HL-60/S4 treated with retinoic acid at 250 ng/mL for 4 days and 3 days (cell line): Measurements from ENCODE around the gene CDH4.

Experiments
- in situ Hi-C: fragments of 300-500 bp; cut with MboI; formaldehyde crosslinking; loops from 2 replicates; pipeline ENCODE4 v1.7.0; 2022; ENCODE audit warnings: low sequenced_read_pairs

Gene CDH4

GRCh38 chr20:61819921-61820825, 568.1 kb downstream of the CDH4 start:
- in situ Hi-C loops: no loop called here

DNA sequence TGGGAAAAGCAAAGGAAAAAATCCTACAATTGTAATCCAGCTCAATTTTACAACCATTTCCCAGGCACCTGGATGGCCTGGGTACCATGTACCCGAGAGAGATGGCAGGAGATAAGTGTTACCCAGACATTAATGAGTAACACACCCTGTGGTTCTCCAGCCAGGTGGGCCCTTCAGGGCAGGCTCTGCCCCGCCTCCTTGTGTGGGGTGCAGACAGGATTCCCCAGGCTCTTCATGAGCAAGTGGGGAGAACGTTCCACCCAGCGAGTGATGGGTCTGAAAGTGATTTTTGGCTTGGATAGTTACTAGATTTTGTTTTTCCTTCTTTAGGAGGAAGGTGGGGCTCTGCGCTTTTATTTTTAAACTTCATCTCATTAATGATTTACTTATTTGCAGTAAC, 569.7 kb downstream of the CDH4 start:
- in situ Hi-C loops: no loop called here

GRCh38 chr20:61822396-61822795, 570.3 kb downstream of the CDH4 start:
- in situ Hi-C loops: no loop called here

GRCh38 chr20:61823242-61823641, 571.2 kb downstream of the CDH4 start:
- in situ Hi-C loops: no loop called here

GRCh38 chr20:61828891-61829290, 576.8 kb downstream of the CDH4 start:
- in situ Hi-C loops: no loop called here

DNA sequence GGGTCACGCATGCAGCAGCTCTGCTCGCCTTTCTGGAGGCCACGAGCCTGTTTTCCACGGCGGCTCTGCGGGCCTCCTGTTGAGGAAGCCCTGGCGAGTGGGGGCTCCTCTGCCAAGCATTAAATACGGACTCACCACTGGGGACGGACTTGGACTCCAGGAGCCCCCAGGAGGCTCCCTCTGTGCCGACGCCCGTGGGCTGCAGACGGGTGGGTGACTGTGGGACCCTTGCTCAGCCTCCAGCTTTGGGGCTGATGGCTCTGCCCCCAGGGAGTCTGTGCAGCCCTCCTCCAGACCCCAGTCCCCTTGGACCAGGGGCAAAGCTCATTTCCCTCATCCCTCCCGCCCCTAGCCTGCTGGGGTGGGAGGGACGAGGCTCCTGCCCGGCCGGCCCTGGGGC, 577.5 kb downstream of the CDH4 start:
- in situ Hi-C loops: no loop called here

- in situ Hi-C loops: no loop called here
These were observed 578.3 kb downstream of the CDH4 start for GRCh38 chr20:61830241-61830930.

DNA sequence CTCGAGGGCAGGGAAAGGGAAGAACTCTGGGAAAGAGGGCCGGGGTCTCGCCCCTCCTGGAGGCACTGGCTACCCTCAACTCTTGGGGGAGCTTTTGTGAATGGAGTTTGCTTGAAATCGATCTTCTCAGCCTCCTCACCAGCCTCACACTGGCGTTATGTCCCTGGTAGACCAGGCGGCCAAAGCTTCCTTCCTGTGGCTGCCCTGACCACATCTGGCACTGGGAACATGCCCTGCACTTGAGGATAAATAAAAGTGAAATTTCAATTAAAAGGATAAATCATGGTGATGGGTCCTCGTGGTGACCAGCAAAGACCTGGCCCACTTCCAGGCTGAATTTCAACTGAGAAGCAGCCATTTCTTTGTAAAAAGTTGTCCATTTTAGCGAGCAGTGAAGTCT, 578.9 kb downstream of the CDH4 start:
- in situ Hi-C loops: no loop called here

GRCh38 chr20:61832181-61832580, 580.1 kb downstream of the CDH4 start:
- in situ Hi-C loops: no loop called here

- in situ Hi-C loops: no loop called here
These were observed 581.9 kb downstream of the CDH4 start for GRCh38 chr20:61833807-61834610.

DNA sequence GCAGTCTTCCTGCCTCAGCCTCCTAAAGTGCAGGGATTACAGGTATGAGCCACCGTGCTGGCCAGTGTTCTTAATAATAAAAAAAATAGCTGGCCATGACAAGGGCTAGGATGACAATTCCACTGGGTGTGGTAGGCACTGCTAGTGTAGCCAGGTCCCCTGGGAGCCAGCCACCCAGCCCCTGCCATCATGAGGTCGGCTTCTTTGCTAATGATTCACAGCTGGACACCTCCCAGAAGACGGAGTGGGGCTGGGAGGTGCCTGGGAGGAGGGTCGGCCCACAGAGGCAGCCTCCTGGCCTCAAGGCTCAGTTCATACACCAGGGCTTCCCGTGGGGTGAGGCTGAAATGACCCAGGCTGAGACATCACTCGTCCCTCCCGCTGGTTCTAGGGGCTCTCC, 583.2 kb downstream of the CDH4 start:
- in situ Hi-C loops: no loop called here

DNA sequence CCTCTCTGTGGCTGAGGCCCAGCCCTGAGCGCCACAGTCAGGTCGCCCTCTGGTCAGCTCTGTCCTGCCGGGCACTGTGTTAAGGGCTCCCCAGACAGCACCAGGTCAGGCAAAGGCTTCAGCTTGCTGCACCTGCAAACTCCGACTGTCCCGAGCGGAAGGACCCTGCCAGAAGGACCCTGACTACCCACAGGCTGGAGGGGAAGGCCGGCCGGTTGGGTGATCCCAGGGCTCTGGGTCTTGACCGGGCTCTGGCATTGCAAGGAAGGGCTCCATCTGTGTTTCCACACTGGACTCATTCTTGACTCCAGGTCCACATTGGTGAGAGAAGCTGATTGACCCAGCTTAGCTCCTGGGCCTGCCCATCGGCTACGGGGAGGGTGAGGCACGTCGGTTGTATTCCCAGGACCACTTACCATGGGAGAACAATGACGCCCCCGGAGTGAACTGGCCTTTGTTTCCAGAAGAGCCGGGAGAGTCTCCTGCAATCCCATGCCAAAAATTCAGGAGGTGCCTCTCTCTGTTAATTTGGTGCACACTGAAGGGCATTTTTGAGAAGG, 583.8 kb downstream of the CDH4 start:
- in situ Hi-C loops: no loop called here

- in situ Hi-C loops: no loop called here
These were observed 585.1 kb downstream of the CDH4 start for GRCh38 chr20:61837200-61837599.

DNA sequence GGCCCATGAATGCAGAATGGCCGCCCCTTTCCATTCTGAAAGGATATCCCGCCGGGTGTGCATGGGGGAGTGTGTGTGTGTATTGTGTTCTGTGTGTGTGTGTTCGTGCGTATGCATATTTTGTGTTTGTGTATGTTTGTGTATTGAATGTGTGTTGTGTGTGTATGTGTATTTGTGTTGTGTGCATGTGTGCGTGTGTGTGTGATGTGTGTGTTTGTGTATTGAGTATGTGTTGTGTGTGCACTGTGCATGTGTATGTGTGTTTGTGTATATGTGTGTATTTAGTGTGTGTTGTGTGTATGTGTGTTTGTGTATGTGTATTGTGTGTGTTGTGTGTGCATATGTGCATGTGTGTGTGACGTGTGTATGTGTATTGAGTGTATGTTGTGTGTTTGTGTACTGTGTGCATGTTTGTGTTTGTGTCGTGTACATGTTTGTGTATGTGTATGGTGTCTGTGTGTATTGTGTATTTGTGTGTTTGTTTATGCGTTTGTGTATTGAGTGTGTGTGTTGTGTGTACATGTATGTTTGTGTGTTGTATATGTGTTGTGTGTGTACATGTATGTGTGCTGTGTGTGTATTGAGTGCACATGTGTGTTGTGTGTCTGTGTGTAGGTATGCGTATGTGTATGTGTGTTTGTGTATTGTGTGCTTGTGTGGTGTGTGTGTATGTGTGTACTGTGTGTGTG, 587.3 kb downstream of the CDH4 start:
- in situ Hi-C loops: no loop called here

- in situ Hi-C loops: no loop called here
These were observed 588.1 kb downstream of the CDH4 start for GRCh38 chr20:61839912-61840778.

- in situ Hi-C loops: no loop called here
These were observed 588.9 kb downstream of the CDH4 start for GRCh38 chr20:61840779-61841455.

- in situ Hi-C loops: no loop called here
These were observed 589.5 kb downstream of the CDH4 start for GRCh38 chr20:61841551-61841950.

DNA sequence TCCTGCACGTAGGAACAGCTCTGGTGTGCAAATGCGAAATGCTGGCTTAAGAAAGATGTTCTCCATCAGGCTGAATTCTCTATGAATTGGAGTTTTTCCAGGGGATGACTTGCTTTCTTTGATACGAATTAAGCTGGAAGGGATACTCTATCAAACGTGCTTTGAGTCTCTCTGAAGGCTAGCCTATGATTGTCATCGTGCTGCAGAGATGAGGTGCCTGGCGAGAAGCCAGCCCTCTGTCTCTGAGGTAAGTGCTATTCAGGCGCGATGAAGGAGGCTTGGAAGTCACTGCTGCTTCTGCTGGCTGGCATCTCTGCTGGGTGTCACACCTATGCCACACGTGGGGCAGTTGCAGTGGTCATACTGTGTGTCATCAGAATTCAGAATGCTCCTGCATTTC, 589.9 kb downstream of the CDH4 start:
- in situ Hi-C loops: no loop called here

- in situ Hi-C loops: no loop called here
These were observed 592.6 kb downstream of the CDH4 start for GRCh38 chr20:61844621-61845020.
